B cell (primary cell): ENCODE results near the gene BABAM2. TPM values are rescaled to one million over a fixed set of nuclear protein-coding genes. Genes with fewer than 3 reads are reported as not detected.

Source experiments
- ATAC-seq: fragments of 200-7000 bp; cut with Tn5 transposase; one replicate; pipeline ENCODE4 v1.10.0; 2021; ENCODE audit warnings: low read depth, mild to moderate bottlenecking, moderate number of reproducible peaks, moderate library complexity
- CTCF ChIA-PET: fragments of 350-600 bp; sonication (Branson Sonifier 250); formaldehyde crosslinking; loops from one replicate; lab custom pipeline; 2021; ENCODE audit warnings: antibody characterized with exemption, inconsistent platforms; lab: Charles Lee
- POLR2A ChIA-PET: fragments of 350-600 bp; sonication (Branson Sonifier 250); formaldehyde crosslinking; loops from one replicate; lab custom pipeline; 2021; ENCODE audit warnings: antibody characterized with exemption; lab: Charles Lee
- DNase-seq: peaks from one replicate; pipeline ENCODE4 v3.0.0; 2013
- H2AFZ ChIP-seq: 2 replicates; pipeline ENCODE4 v1.6.1; 2012; ENCODE audit warnings: mild to moderate bottlenecking, low read depth, low read length; ENCODE audit not compliant: insufficient read depth, poor library complexity, severe bottlenecking
- H3K27ac ChIP-seq, 2 donors: 1 replicate in 1 of 2; 2 replicates in 1 of 2; pipeline ENCODE4 v1.5.1; 2012 to 2013; ENCODE audit warnings: low read length in 2 of 2, mild to moderate bottlenecking in 2 of 2, moderate library complexity in 1 of 2
- H3K27me3 ChIP-seq, 4 experiments: fragments of 200-600 bp in 1 of 4; sonication (generic) in 1 of 4; replicated peaks in 1 of 4; 1 replicate in 2 of 4; 2 replicates in 2 of 4; pipeline versions ENCODE4 v1.6.1 to v1.7.0; 2013 to 2016; ENCODE audit warnings: low read length in 3 of 4, mild to moderate bottlenecking in 2 of 4, mixed read lengths in 1 of 4, moderate library complexity in 1 of 4; ENCODE audit not compliant: insufficient read depth in 4 of 4, control insufficient read depth in 3 of 4; ENCODE audit errors: control extremely low read depth in 1 of 4
- H3K36me3 ChIP-seq, 2 experiments: replicated peaks in 1 of 2; 1 replicate in 1 of 2; 2 replicates in 1 of 2; pipeline versions ENCODE4 v1.6.1 to v1.7.1; 2013; ENCODE audit warnings: low read length in 1 of 2; ENCODE audit not compliant: insufficient read depth in 2 of 2, control insufficient read depth in 1 of 2; ENCODE audit errors: control extremely low read depth in 1 of 2, extremely low read depth in 1 of 2
- H3K4me1 ChIP-seq, 2 donors: fragments of 200-600 bp in 1 of 2; sonication (generic) in 1 of 2; 1 replicate in 1 of 2; 2 replicates in 1 of 2; pipeline versions ENCODE4 v1.5.1 to v1.6.1; 2013 to 2017; ENCODE audit warnings: low read length in 2 of 2; ENCODE audit not compliant: control insufficient read depth in 2 of 2, insufficient read depth in 2 of 2
- H3K4me2 ChIP-seq: replicated peaks from 2 replicates; pipeline ENCODE3; 2012; ENCODE audit warnings: mild to moderate bottlenecking, low read depth, low read length; ENCODE audit not compliant: poor library complexity, severe bottlenecking
- H3K4me3 ChIP-seq, 5 experiments: fragments of 200-600 bp in 1 of 5; sonication (generic) in 1 of 5; 1 replicate in 3 of 5; 2 replicates in 2 of 5; pipeline versions ENCODE4 v1.5.1 to v1.7.0; 2011 to 2016; ENCODE audit warnings: low read length in 4 of 5, mild to moderate bottlenecking in 4 of 5, low read depth in 2 of 5, control low read depth in 1 of 5, moderate library complexity in 1 of 5; ENCODE audit not compliant: insufficient read depth in 1 of 5; ENCODE audit errors: control extremely low read depth in 1 of 5, extremely low read depth in 1 of 5
- H3K79me2 ChIP-seq: fragments of 200-600 bp; sonication (generic); one replicate; pipeline ENCODE4 v1.6.0; 2016; ENCODE audit warnings: low read length; ENCODE audit not compliant: control insufficient read depth, insufficient read depth
- H3K9ac ChIP-seq: fragments of 200-600 bp; sonication (generic); 2 replicates; pipeline ENCODE4 v1.6.1; 2017; ENCODE audit warnings: mild to moderate bottlenecking, low read length, moderate library complexity
- H3K9me3 ChIP-seq, 3 donors: one replicate each; pipeline versions ENCODE4 v1.6.1 to v1.7.1; 2013; ENCODE audit warnings: low read length in 2 of 3; ENCODE audit not compliant: control insufficient read depth in 2 of 3, insufficient read depth in 1 of 3; ENCODE audit errors: control extremely low read depth in 1 of 3
- H4K20me1 ChIP-seq: 2 replicates; pipeline ENCODE4 v1.6.0; 2012; ENCODE audit warnings: mild to moderate bottlenecking, low read length; ENCODE audit not compliant: insufficient read depth, control insufficient read depth, poor library complexity, severe bottlenecking
- H3K27ac Mint-ChIP-seq: one replicate; pipeline ENCODE4 v1.8.0; 2021; ENCODE audit warnings: mixed read lengths
- H3K27me3 Mint-ChIP-seq: one replicate; pipeline ENCODE4 v1.8.0; 2021; ENCODE audit warnings: mixed read lengths
- H3K4me1 Mint-ChIP-seq: one replicate; pipeline ENCODE4 v1.8.0; 2021; ENCODE audit warnings: mixed read lengths
- H3K4me3 Mint-ChIP-seq: one replicate; pipeline ENCODE4 v1.8.0; 2021; ENCODE audit warnings: mixed read lengths
- H3K9me3 Mint-ChIP-seq: one replicate; pipeline ENCODE4 v1.8.0; 2022; ENCODE audit warnings: mixed read lengths; ENCODE audit not compliant: insufficient read depth
- CTCF ChIP-seq: fragments of 200-600 bp; IDR thresholded peaks from one replicate; pipeline ENCODE4 v1.8.0; 2022; ENCODE audit warnings: antibody characterized with exemption, mild to moderate bottlenecking
- EZH2 ChIP-seq: IDR thresholded peaks from 2 replicates; pipeline ENCODE4 v1.6.1; 2012; ENCODE audit warnings: borderline replicate concordance, low read depth, mild to moderate bottlenecking, moderate library complexity, low read length; ENCODE audit not compliant: insufficient read depth, poor library complexity, severe bottlenecking
- WGBS: methylation state at CpG from one replicate; pipeline ENCODE4 v1.1.5; 2013; ENCODE audit warnings: missing lambda C conversion rate; ENCODE audit not compliant: insufficient coverage; 5-methylcytosine and 5-hydroxymethylcytosine counted together
- intact Hi-C: fragments of 100-400 bp; cut with micrococcal nuclease; formaldehyde crosslinking; loops from one replicate; pipeline ENCODE4 v1.10.0; 2022
- polyA plus RNA-seq: library from polyadenylated mRNA; depleted of rRNA; stranded (reverse); fragments of >200 nt; gene quantifications from 2 replicates; pipeline ENCODE4 v1.2.3, GENCODE V29; 2012
- total RNA-seq, 2 donors: library from RNA; stranded (reverse); fragments of 120-200 nt in 1 of 2; gene quantifications; 1 replicate in 1 of 2; 2 replicates in 1 of 2; pipeline versions ENCODE4 v1.2.3 to v1.2.4, GENCODE V29; 2013 to 2022

Gene BABAM2
- total and polyA plus RNA-seq, 2 donors (not counting 1 experiment from before 2014, with no cell fraction given), result 22.3 to 69.6 TPM

GRCh38 chr2:28058791-28059190 is 168.3 kb downstream of the BABAM2 start:
- ChIA-PET CTCF (no interaction called here), POLR2A (no interaction called here)
- Mint-ChIP-seq H3K9me3 (no peaks in the 10 kb centered on the region), H3K4me3 (no peak overlapping the region), H3K27me3 (no peaks in the 10 kb centered on the region), H3K27ac (no peak overlapping the region), H3K4me1 (no peaks in the 10 kb centered on the region)
- no peak for ATAC-seq
- no peak for DNase-seq
- no CpG with 5 or more reads among the region's 5 CpGs for WGBS
- intact Hi-C loops, result no loop called here
- TF ChIP-seq CTCF, result no peak
- TF ChIP-seq EZH2, result no peak
- no peaks in the 10 kb centered on the region for H3K9me3 ChIP-seq
- H3K79me2 ChIP-seq, result no peaks in the 10 kb centered on the region
- no peak overlapping the region for H3K27ac ChIP-seq
- no peaks in the 10 kb centered on the region for H4K20me1 ChIP-seq
- H3K4me2 ChIP-seq, result no peak overlapping the region
- no peak overlapping the region for H3K9ac ChIP-seq
- no peak overlapping the region for H3K4me3 ChIP-seq
- H2AFZ ChIP-seq, result no peak overlapping the region
- no peaks in the 10 kb centered on the region for H3K27me3 ChIP-seq
- H3K36me3 ChIP-seq, result peaks cover 0 to 2% of the 10 kb centered on the region in 2 experiments
- no peaks in the 10 kb centered on the region for H3K4me1 ChIP-seq

- H3K27ac ChIP-seq, result no peak overlapping the region
- H3K9ac ChIP-seq, result no peak overlapping the region
- Mint-ChIP-seq H3K27me3 (no peaks in the 10 kb centered on the region), H3K4me1 (no peaks in the 10 kb centered on the region), H3K4me3 (no peak overlapping the region), H3K9me3 (no peaks in the 10 kb centered on the region), H3K27ac (no peak overlapping the region)
- no peaks in the 10 kb centered on the region for H3K9me3 ChIP-seq
- TF ChIP-seq EZH2 (no peak), CTCF (no peak)
- DNase-seq (no peak), ATAC-seq (no peak)
- H4K20me1 ChIP-seq, result no peaks in the 10 kb centered on the region
- H3K4me3 ChIP-seq, result no peak overlapping the region
- no peak overlapping the region for H3K4me2 ChIP-seq
- CTCF ChIA-PET, result no interaction called here
- intact Hi-C loops, result no loop called here
- H3K27me3 ChIP-seq, result no peaks in the 10 kb centered on the region
- POLR2A ChIA-PET, result no interaction called here
- WGBS, result 100% methylated on average over 1 of the region's 2 CpGs
- H2AFZ ChIP-seq, result no peak overlapping the region
- peaks cover 0 to 3% of the 10 kb centered on the region in 2 experiments for H3K36me3 ChIP-seq
- H3K79me2 ChIP-seq, result no peaks in the 10 kb centered on the region
- H3K4me1 ChIP-seq, result no peaks in the 10 kb centered on the region
Observed at GRCh38 chr2:28062867-28063266, 172.3 kb downstream of the BABAM2 start.
